HEK293T (cell line): ENCODE measurements around the gene TRPM5.

Experiments used
- ARNT ChIP-seq: fragments of 450-650 bp; IDR thresholded peaks from 2 replicates; pipeline ENCODE4 v1.6.1; 2017; ENCODE audit warnings: mild to moderate bottlenecking
- L3MBTL2 ChIP-seq: fragments of 450-650 bp; conservative IDR thresholded peaks from 2 replicates; pipeline ENCODE4 v1.6.1; 2016; ENCODE audit warnings: mild to moderate bottlenecking

DNA sequence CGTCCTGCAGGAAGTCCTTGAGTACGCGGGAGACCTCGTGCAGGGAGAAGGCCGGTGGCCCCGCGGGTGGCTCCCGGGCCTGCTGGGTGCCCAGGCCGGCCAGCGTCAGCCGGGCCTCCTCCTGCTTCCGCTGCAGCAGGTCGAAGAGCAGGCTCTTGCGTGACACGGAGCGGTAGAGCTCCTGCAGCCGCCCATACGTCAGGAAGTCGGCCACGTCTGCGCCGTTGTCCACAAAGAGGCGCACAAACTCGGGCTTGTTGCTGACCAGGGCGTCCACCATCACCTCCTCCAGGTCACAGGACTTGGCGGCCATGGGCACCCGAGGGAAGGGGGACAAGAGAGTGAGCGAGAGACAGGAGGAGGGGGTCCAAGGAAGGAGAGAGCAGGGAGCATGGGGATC, 29.1 kb downstream of the TRPM5 start:
- no peak for TF ChIP-seq ARNT
- no peak for TF ChIP-seq L3MBTL2
